PC-3 (cell line): ENCODE results near the gene ATP6V1F.

Experiments
- EZH2 ChIP-seq: fragments of 300-600 bp; sonication (generic); IDR thresholded peaks from one replicate; pipeline ENCODE4 v1.6.1; 2017; ENCODE audit warnings: antibody characterized with exemption, mild to moderate bottlenecking, low read length; ENCODE audit not compliant: unreplicated experiment
- EZH2phosphoT487 ChIP-seq: fragments of 300-600 bp; sonication (generic); IDR thresholded peaks from 2 replicates; pipeline ENCODE4 v1.6.1; 2018; ENCODE audit warnings: mild to moderate bottlenecking, antibody characterized with exemption, low read length, borderline replicate concordance
- TF ChIP-seq, protein P1 (sequence below): fragments of 300-600 bp; sonication (generic); conservative IDR thresholded peaks from 2 replicates; pipeline ENCODE4 v1.5.1; 2017; ENCODE audit warnings: antibody characterized with exemption, low read depth, mild to moderate bottlenecking, low read length

DNA sequence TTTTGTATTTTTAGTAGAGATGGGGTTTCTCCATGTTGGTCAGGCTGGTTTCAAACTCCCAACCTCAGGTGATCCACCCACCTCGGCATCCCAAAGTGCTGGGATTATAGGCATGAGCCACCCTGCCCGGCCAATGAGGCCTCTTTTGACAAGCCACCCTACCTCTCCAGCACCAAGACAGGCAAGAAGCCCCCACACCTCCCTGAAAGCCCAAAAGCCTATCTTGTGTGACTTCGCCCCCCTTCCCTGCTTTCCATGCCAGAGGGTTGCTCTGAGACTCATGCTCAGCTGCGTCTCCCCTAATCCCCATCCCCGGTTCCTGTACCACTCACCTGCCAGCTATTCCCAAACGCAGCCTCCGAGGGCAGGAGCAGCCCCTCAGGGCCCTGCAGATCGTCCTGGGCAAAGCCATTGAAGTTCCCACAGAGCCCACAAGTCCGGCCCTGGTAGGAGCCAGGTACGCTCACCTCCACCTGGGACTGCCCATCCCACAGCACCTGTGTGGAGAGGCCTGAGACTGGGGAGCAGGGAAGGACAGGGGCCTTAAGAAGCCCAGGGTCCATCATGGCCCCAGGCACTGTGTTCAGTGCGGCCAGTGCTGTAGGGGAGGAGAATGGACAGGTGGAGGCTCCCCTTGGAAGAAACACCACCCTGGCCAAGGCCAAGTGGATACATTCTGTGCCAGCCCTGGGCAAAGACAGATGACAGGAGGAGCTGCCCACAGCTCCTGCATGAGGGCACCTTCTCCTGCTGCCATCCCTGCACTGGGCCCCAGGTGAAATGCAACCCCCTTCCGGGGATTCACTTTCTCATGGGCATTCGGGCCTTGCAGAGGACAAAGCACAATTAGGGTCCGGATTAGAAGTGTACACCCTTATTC lies 15.8 kb downstream of the ATP6V1F start:
- TF ChIP-seq, protein P1, sequence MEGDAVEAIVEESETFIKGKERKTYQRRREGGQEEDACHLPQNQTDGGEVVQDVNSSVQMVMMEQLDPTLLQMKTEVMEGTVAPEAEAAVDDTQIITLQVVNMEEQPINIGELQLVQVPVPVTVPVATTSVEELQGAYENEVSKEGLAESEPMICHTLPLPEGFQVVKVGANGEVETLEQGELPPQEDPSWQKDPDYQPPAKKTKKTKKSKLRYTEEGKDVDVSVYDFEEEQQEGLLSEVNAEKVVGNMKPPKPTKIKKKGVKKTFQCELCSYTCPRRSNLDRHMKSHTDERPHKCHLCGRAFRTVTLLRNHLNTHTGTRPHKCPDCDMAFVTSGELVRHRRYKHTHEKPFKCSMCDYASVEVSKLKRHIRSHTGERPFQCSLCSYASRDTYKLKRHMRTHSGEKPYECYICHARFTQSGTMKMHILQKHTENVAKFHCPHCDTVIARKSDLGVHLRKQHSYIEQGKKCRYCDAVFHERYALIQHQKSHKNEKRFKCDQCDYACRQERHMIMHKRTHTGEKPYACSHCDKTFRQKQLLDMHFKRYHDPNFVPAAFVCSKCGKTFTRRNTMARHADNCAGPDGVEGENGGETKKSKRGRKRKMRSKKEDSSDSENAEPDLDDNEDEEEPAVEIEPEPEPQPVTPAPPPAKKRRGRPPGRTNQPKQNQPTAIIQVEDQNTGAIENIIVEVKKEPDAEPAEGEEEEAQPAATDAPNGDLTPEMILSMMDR = no peak
- TF ChIP-seq EZH2 (no peak), EZH2phosphoT487 (no peak)
